Measurements from ENCODE around the gene LCE6A.
A peak's percentile ranks its signal among the peaks of the same experiment; 100 is the strongest.

Gene LCE6A

GRCh38 chr1:152876827-152877226, 34.2 kb downstream of the LCE6A start:
- no peaks in the 10 kb centered on the region for H3K79me1 ChIP-seq (ENCODE audit: low read length)
- no peaks in the 10 kb centered on the region for H3K27me3 ChIP-seq (ENCODE audit: insufficient read depth, low read length, poor library complexity)
- no peak for DNase-seq
- H3K36me3 ChIP-seq (ENCODE audit: control insufficient read depth, insufficient read depth, low read length): no peaks in the 10 kb centered on the region
- H3K4me2 ChIP-seq (ENCODE audit: low read length): no peak overlapping the region
- no peak overlapping the region for H3K23ac ChIP-seq (ENCODE audit: low read length)
- H2BK15ac ChIP-seq (replicated peaks; ENCODE audit: low read depth): no peak overlapping the region
- no peak overlapping the region for H3K27ac ChIP-seq (ENCODE audit: low read depth, low read length)
- H4K5ac ChIP-seq (ENCODE audit: low read length): no peak overlapping the region
- H3K4me3 ChIP-seq (ENCODE audit: low read length): no peak overlapping the region
- no peak overlapping the region for H2BK5ac ChIP-seq (ENCODE audit: low read length)
- H3K56ac ChIP-seq (ENCODE audit: low read length): no peak overlapping the region
- no CpG with 5 or more reads among the region's 1 CpG for WGBS (ENCODE audit: extremely low coverage, insufficient coverage, low lambda C conversion rate)
- no peak overlapping the region for H3K9ac ChIP-seq (ENCODE audit: low read length)
- H3K18ac ChIP-seq (ENCODE audit: low read length): no peak overlapping the region
- no peak overlapping the region for H4K8ac ChIP-seq (ENCODE audit: low read depth, low read length)
- no peak overlapping the region for H2BK120ac ChIP-seq (ENCODE audit: low read depth, low read length)
- H3K79me2 ChIP-seq (ENCODE audit: control insufficient read depth, insufficient read depth, low read length): no peaks in the 10 kb centered on the region
- H3K4me1 ChIP-seq (ENCODE audit: control insufficient read depth, low read depth, low read length): no peaks in the 10 kb centered on the region
- no peak overlapping the region for H3K4ac ChIP-seq (ENCODE audit: low read depth, low read length)
- H2AK5ac ChIP-seq (ENCODE audit: low read length): no peak overlapping the region

DNA sequence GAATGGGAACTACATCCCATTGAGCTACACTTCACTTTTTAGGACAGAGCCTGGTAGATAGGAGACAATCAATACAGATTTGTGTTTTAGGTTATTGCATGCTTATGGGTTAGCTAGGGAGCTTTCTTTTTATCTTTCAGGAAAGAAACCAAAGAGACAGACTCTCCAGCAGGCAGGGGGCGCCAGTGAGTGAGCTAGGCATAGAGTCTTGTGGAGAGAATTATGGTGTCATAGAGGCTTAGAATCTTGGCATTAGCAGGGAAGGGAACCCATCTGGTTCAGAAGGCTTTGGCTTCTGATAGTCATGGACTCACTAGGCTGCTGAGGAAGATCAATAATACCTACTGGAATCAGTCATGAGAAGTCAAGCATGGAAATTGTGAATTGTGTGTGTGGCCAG, 35.4 kb downstream of the LCE6A start, which contains the start of gene SMCP:
Gene SMCP, plus strand, starts transcription at position 281 of the 400 bp plus-strand sequence. CDS start 6,101 bp downstream, outside the sequence.
- no peak within 1 kb of the TSS for H3K4me2 ChIP-seq (ENCODE audit: low read length)
- no peak within 1 kb of the TSS for H4K8ac ChIP-seq (ENCODE audit: low read depth, low read length)
- H3K4ac ChIP-seq (ENCODE audit: low read depth, low read length): no peak within 1 kb of the TSS
- no peak within 1 kb of the TSS for H3K4me3 ChIP-seq (ENCODE audit: low read length)
- H2BK15ac ChIP-seq (replicated peaks; ENCODE audit: low read depth): no peak within 1 kb of the TSS
- H3K27ac ChIP-seq (ENCODE audit: low read depth, low read length): no peak within 1 kb of the TSS
- no peak within 1 kb of the TSS for H2BK5ac ChIP-seq (ENCODE audit: low read length)
- H3K4me1 ChIP-seq (ENCODE audit: control insufficient read depth, low read depth, low read length): no peaks in the 10 kb centered on the region
- no CpG with 5 or more reads among the region's 1 CpG for whole genome bisulfite sequencing (ENCODE audit: extremely low coverage, insufficient coverage, low lambda C conversion rate)
- no peak within 1 kb of the TSS for H2AK5ac ChIP-seq (ENCODE audit: low read length)
- no peaks in the 10 kb centered on the region for H3K79me2 ChIP-seq (ENCODE audit: control insufficient read depth, insufficient read depth, low read length)
- H3K27me3 ChIP-seq (ENCODE audit: insufficient read depth, low read length, poor library complexity): no peaks in the 10 kb centered on the region
- H3K36me3 ChIP-seq (ENCODE audit: control insufficient read depth, insufficient read depth, low read length): no peaks in the 10 kb centered on the region
- no peak within 1 kb of the TSS for H3K56ac ChIP-seq (ENCODE audit: low read length)
- no peak within 1 kb of the TSS for H3K9ac ChIP-seq (ENCODE audit: low read length)
- peak; percentile 49 for DNase-seq
- no peak within 1 kb of the TSS for H2BK120ac ChIP-seq (ENCODE audit: low read depth, low read length)
- no peak within 1 kb of the TSS for H3K18ac ChIP-seq (ENCODE audit: low read length)
- no peak within 1 kb of the TSS for H3K23ac ChIP-seq (ENCODE audit: low read length)
- H4K5ac ChIP-seq (ENCODE audit: low read length): no peak within 1 kb of the TSS
- H3K79me1 ChIP-seq (ENCODE audit: low read length): no peaks in the 10 kb centered on the region

GRCh38 chr1:152879559-152880198, 37.0 kb downstream of the LCE6A start:
- no peaks in the 10 kb centered on the region for H3K36me3 ChIP-seq (ENCODE audit: control insufficient read depth, insufficient read depth, low read length)
- H3K27ac ChIP-seq (ENCODE audit: low read depth, low read length): no peak overlapping the region
- H3K79me2 ChIP-seq (ENCODE audit: control insufficient read depth, insufficient read depth, low read length): no peaks in the 10 kb centered on the region
- H2AK5ac ChIP-seq (ENCODE audit: low read length): no peak overlapping the region
- H4K8ac ChIP-seq (ENCODE audit: low read depth, low read length): no peak overlapping the region
- H4K5ac ChIP-seq (ENCODE audit: low read length): no peak overlapping the region
- H3K4ac ChIP-seq (ENCODE audit: low read depth, low read length): no peak overlapping the region
- H3K56ac ChIP-seq (ENCODE audit: low read length): no peak overlapping the region
- no peaks in the 10 kb centered on the region for H3K4me1 ChIP-seq (ENCODE audit: control insufficient read depth, low read depth, low read length)
- H2BK15ac ChIP-seq (replicated peaks; ENCODE audit: low read depth): no peak overlapping the region
- H3K27me3 ChIP-seq (ENCODE audit: insufficient read depth, low read length, poor library complexity): no peaks in the 10 kb centered on the region
- no peak overlapping the region for H3K18ac ChIP-seq (ENCODE audit: low read length)
- H3K4me3 ChIP-seq (ENCODE audit: low read length): no peak overlapping the region
- no peaks in the 10 kb centered on the region for H3K79me1 ChIP-seq (ENCODE audit: low read length)
- H3K4me2 ChIP-seq (ENCODE audit: low read length): no peak overlapping the region
- no peak overlapping the region for H2BK120ac ChIP-seq (ENCODE audit: low read depth, low read length)
- H3K23ac ChIP-seq (ENCODE audit: low read length): no peak overlapping the region
- no peak overlapping the region for H2BK5ac ChIP-seq (ENCODE audit: low read length)
- H3K9ac ChIP-seq (ENCODE audit: low read length): no peak overlapping the region
- DNase-seq: no peak

DNA sequence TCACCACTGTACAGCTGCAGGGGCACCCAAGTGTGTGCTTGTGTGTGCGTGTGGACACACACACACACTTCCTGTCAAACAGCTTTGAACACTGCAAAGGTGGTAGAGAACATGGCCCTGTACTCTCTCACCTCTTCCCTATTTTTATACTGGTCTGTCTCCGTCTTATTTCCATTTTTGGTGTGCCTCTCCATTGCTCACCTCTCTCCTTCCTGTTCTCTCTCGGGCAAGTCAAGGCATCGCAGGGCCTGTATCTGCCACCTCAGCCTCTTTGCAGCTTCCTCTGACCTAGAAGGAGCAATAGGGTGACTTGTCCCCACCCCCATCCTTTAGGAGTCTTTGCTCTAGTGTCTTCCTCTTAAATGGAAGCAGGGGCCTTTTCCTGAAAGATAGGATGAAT, 37.7 kb downstream of the LCE6A start:
- no peak overlapping the region for H3K9ac ChIP-seq (ENCODE audit: low read length)
- H3K4me3 ChIP-seq (ENCODE audit: low read length): no peak overlapping the region
- no peak for DNase-seq
- no peak overlapping the region for H3K23ac ChIP-seq (ENCODE audit: low read length)
- no peaks in the 10 kb centered on the region for H3K36me3 ChIP-seq (ENCODE audit: control insufficient read depth, insufficient read depth, low read length)
- H4K8ac ChIP-seq (ENCODE audit: low read depth, low read length): no peak overlapping the region
- H3K4me2 ChIP-seq (ENCODE audit: low read length): no peak overlapping the region
- no peak overlapping the region for H2AK5ac ChIP-seq (ENCODE audit: low read length)
- H3K4ac ChIP-seq (ENCODE audit: low read depth, low read length): no peak overlapping the region
- no peak overlapping the region for H2BK5ac ChIP-seq (ENCODE audit: low read length)
- H3K79me2 ChIP-seq (ENCODE audit: control insufficient read depth, insufficient read depth, low read length): no peaks in the 10 kb centered on the region
- no CpG with 5 or more reads among the region's 4 CpGs for WGBS (ENCODE audit: extremely low coverage, insufficient coverage, low lambda C conversion rate)
- H4K5ac ChIP-seq (ENCODE audit: low read length): no peak overlapping the region
- no peaks in the 10 kb centered on the region for H3K27me3 ChIP-seq (ENCODE audit: insufficient read depth, low read length, poor library complexity)
- H3K56ac ChIP-seq (ENCODE audit: low read length): no peak overlapping the region
- no peak overlapping the region for H2BK120ac ChIP-seq (ENCODE audit: low read depth, low read length)
- no peak overlapping the region for H2BK15ac ChIP-seq (replicated peaks; ENCODE audit: low read depth)
- H3K18ac ChIP-seq (ENCODE audit: low read length): no peak overlapping the region
- no peaks in the 10 kb centered on the region for H3K79me1 ChIP-seq (ENCODE audit: low read length)
- no peak overlapping the region for H3K27ac ChIP-seq (ENCODE audit: low read depth, low read length)
- H3K4me1 ChIP-seq (ENCODE audit: control insufficient read depth, low read depth, low read length): no peaks in the 10 kb centered on the region

DNA sequence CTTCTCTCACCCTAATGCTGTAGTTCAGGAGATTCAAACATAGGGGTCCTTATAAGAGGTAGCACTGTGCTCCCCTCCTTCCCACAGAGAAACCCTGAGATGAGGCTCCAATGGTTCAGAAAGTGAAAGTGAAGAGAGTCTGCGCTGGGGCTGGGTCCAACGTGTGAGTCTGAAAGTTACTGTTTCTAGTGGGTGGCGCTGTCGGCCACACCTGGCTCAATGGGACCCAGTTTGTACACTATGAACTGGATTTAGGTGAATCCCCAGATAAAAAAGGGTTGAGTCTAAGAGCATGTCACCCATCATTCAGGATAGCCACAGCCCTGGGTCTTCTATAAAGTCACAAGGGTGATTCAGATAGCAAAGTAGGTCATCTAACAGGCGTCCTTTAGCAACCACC, 38.3 kb downstream of the LCE6A start:
- H3K56ac ChIP-seq (ENCODE audit: low read length): no peak overlapping the region
- H4K5ac ChIP-seq (ENCODE audit: low read length): no peak overlapping the region
- no peak overlapping the region for H3K27ac ChIP-seq (ENCODE audit: low read depth, low read length)
- no peak overlapping the region for H2BK15ac ChIP-seq (replicated peaks; ENCODE audit: low read depth)
- no peak overlapping the region for H3K9ac ChIP-seq (ENCODE audit: low read length)
- no peak overlapping the region for H3K23ac ChIP-seq (ENCODE audit: low read length)
- H3K4ac ChIP-seq (ENCODE audit: low read depth, low read length): no peak overlapping the region
- H3K4me1 ChIP-seq (ENCODE audit: control insufficient read depth, low read depth, low read length): no peaks in the 10 kb centered on the region
- H3K4me2 ChIP-seq (ENCODE audit: low read length): no peak overlapping the region
- no peak overlapping the region for H2AK5ac ChIP-seq (ENCODE audit: low read length)
- H3K79me2 ChIP-seq (ENCODE audit: control insufficient read depth, insufficient read depth, low read length): no peaks in the 10 kb centered on the region
- no peaks in the 10 kb centered on the region for H3K36me3 ChIP-seq (ENCODE audit: control insufficient read depth, insufficient read depth, low read length)
- H3K18ac ChIP-seq (ENCODE audit: low read length): no peak overlapping the region
- DNase-seq: no peak
- H3K27me3 ChIP-seq (ENCODE audit: insufficient read depth, low read length, poor library complexity): no peaks in the 10 kb centered on the region
- no peak overlapping the region for H4K8ac ChIP-seq (ENCODE audit: low read depth, low read length)
- H3K4me3 ChIP-seq (ENCODE audit: low read length): no peak overlapping the region
- no CpG with 5 or more reads among the region's 5 CpGs for WGBS (ENCODE audit: extremely low coverage, insufficient coverage, low lambda C conversion rate)
- no peaks in the 10 kb centered on the region for H3K79me1 ChIP-seq (ENCODE audit: low read length)
- no peak overlapping the region for H2BK120ac ChIP-seq (ENCODE audit: low read depth, low read length)
- H2BK5ac ChIP-seq (ENCODE audit: low read length): no peak overlapping the region

GRCh38 chr1:152884085-152884484, 41.4 kb downstream of the LCE6A start:
- no peak overlapping the region for H3K4me3 ChIP-seq (ENCODE audit: low read length)
- no peak overlapping the region for H3K23ac ChIP-seq (ENCODE audit: low read length)

More at GRCh38 chr1:152884085-152884484, 41.4 kb downstream of the LCE6A start:
- no peak overlapping the region for H2BK15ac ChIP-seq (replicated peaks; ENCODE audit: low read depth)
- H3K18ac ChIP-seq (ENCODE audit: low read length): no peak overlapping the region
- H3K9ac ChIP-seq (ENCODE audit: low read length): no peak overlapping the region
- no peak overlapping the region for H2BK120ac ChIP-seq (ENCODE audit: low read depth, low read length)
- H3K4me1 ChIP-seq (ENCODE audit: control insufficient read depth, low read depth, low read length): no peaks in the 10 kb centered on the region
- no peak overlapping the region for H3K56ac ChIP-seq (ENCODE audit: low read length)
- no peak overlapping the region for H4K5ac ChIP-seq (ENCODE audit: low read length)
- DNase-seq: no peak
- H3K79me2 ChIP-seq (ENCODE audit: control insufficient read depth, insufficient read depth, low read length): no peaks in the 10 kb centered on the region
- H3K4me2 ChIP-seq (ENCODE audit: low read length): no peak overlapping the region
- H3K27ac ChIP-seq (ENCODE audit: low read depth, low read length): no peak overlapping the region
- H3K27me3 ChIP-seq (ENCODE audit: insufficient read depth, low read length, poor library complexity): no peaks in the 10 kb centered on the region
- no peak overlapping the region for H2BK5ac ChIP-seq (ENCODE audit: low read length)
- H3K36me3 ChIP-seq (ENCODE audit: control insufficient read depth, insufficient read depth, low read length): no peaks in the 10 kb centered on the region
- H2AK5ac ChIP-seq (ENCODE audit: low read length): no peak overlapping the region
- no peak overlapping the region for H4K8ac ChIP-seq (ENCODE audit: low read depth, low read length)
- H3K79me1 ChIP-seq (ENCODE audit: low read length): no peaks in the 10 kb centered on the region
- H3K4ac ChIP-seq (ENCODE audit: low read depth, low read length): no peak overlapping the region

All from mesendoderm (in vitro differentiated cells).